Eye (tissue), 1 donor: Measurements from ENCODE around the gene GATA5.

Experiments used
- DNase-seq: peaks from one replicate; pipeline ENCODE4 v3.0.0-alpha.2; 2015

GATA5 gene

DNA sequence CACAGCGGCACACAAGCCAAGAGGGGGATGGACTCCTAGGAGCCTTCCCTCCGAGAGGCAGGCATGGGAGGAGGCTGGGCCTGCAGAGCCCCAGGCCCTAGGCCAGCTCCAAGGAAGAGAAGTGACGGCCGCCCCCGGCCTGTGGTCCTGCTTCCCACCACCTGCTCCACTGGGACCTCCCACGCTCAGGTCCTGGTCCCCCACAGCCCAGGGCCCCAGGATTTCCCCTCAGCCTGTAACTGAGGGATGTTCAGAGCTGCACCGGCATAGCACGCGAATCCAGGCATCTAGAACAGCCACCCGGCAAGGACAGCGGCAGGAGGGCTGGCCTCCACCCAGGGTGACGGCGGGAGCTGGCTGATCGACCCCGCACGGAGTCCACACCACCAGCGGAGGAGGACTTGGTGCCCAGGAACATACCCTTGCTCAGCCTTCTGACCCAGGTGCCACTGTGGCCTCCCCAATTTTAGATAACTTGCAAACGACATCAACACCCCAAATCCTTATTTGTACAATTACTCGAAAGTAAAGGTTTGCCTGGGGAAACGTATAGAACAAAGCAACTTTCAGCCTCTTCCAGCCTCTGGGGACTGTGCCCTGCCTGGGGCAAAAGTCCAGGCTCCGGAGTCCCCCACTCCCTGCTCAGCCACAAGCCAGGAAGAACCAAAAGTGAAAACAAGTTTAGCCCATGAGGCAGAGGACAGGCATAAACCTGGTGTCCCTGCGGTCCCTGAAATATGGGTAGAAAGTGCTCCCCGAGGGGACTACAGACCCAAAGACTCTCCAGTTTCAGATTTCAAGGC is 3.5 kb downstream of the GATA5 start:
- DNase-seq, result no peak

DNA sequence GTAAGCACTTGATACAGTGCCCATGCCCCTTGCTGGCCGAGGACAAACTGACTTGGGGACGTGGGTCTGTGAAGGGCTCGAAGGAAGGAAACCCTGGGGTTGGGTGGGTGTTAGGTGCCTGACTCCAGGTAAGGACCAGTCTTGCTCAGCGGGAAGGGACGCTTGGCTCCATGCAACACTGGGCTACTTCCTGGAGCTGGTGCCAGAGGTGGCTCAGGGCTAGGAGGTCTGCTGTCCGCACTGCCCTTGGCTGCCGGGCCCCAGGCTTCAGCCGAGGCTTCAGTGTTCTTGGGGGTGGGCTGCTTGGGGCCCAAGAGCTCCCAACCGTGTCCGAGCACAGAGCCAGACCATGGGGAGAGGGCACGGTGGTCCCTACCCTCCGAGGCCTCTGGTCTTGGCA is 5.3 kb downstream of the GATA5 start:
- DNase-seq, result no peak

GRCh38 chr20:62470001-62470400 is 5.8 kb downstream of the GATA5 start:
- no peak for DNase-seq

DNA sequence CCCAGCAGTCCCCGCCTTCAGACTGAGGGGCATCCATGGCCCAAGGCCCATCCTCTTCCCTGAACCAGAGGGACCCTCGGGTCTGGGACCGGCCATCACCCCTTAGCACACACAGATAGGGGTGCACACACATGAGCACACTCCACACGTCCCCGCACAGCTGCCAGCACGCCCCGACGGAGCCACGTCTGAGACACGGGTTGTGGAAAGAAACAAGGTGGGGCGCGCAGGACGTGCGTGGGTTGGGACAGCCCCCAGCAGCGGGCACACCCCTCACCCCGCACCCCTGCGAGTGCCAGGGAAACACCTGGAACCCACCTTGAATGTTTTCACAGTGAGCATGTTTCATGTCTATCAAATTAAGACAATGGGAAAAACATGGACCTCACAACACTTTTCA is 6.4 kb downstream of the GATA5 start:
- DNase-seq, result no peak

GRCh38 chr20:62466806-62467537 is 8.8 kb downstream of the GATA5 start:
- no peak for DNase-seq

DNA sequence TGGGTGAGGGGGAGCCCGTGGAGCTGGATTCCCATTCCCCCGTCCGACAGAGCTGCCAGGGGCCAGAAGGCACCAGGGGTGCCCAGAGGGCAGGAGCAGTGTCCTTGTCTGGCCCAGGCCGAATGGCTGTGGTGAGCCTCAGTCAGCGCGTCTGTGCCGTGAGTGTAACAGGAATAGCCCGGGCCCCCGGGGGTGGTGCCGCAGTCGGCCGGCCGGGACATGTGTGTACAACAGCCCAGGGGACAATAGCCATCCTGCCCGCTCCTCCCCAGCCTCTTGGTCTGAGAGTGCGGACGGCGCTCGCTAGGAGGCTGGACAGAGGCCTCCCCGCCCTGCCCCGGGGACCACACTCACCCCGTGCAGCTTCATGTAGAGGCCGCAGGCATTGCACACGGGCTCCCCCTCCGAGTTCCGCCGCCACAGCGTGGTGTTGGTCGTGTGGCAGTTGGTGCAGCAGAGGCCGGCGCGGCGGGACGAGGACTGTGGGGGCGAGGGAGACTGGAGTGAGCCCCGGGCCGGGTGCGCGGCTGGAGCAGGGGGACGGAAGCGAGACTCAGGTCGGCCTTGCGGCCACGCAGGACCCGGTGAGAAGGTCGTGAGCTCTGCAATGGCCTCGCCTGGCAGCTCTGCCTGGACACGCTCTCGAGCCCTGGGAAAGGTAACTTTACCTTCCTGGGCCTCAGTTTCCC is 9.6 kb downstream of the GATA5 start:
- DNase-seq, result no peak

DNA sequence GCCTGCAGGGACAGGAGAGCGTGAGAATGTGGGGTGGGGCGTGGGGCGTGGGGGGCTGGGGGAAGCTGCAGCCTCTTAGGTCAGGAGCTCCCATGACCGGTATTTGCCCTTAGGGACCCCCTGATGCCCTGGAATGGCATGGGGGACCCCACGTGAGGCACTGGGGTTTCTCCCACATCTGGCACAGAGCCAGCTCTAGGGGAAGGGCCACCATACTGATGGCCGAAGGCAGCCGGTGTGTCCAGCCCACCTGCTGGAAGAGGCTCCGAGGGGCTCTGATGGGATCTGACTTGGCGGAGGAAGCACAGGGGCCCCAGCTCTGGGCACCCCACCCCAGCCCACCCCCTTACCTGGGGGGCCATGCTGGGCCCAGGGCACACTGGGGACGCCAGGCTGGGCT is 10.8 kb downstream of the GATA5 start:
- no peak for DNase-seq

DNA sequence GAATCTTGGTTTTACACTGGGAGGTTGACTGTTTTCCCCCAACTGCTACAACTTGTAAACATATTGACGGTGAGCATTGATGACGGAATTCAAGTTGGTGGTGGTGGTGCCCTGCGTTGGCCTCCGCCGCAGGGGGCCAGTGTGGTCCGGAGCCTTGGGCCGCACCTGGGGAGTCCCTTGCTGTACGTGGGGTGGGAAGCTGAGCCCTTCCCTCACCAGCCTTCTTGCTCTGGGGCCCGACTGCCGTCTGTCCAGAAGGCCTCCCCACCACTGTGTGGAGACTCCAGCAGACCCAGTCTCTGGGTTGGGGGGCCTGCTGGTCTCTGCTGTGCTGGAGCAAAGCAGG is 11.4 kb downstream of the GATA5 start:
- no peak for DNase-seq

- DNase-seq, result no peak
Observed at GRCh38 chr20:62463651-62464424, 12.0 kb downstream of the GATA5 start.

DNA sequence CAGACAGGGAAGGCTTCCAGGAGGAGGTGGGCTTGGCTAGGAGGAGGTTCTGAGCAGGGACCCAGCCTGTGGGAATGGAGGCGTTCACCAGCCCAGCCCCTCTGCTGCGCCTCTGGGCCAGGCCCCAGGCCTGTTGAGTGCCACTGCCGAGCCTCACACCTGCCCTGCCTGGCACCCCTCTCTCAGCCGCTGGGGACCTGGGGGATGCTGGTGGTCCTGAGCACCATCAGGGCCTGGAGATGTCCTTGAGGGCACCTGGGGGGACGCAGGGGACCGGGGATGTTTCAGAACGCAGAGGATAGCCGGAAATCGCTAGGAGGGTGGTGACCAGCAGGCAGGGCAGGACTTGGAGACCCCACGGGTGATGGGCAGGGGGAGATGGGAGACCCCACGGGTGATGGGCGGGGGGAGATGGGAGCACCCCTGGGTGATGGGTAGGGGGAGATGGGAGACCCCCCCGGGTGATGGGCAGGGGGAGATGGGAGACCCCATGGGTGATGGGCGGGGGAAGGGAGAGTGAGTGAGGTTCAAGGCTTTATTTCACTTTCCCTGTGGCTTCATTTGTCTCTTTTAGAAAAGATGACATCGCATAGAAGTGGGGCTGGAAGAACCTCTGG is 12.7 kb downstream of the GATA5 start:
- DNase-seq, result no peak

DNA sequence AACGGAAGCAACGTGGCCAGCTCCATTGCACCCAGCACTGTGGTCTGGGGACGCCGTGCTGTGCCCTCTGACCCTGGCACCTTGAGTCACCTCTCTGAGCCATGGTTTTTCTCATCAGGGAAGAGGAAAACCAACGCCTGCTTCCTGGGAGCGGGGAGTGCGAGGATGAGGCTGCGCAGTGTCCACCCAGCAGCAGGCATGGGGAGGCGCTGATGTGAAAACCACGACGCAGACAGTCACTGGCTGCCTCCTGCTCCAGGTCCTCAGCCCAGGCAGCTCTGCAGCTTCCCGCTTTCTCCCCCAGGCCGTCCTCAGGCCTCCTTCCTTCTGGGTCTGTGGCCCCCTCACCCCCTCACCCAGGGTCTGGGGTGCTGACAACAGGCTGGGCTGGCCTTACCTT is 14.0 kb downstream of the GATA5 start:
- DNase-seq, result no peak

GRCh38 chr20:62461157-62461556 is 14.6 kb downstream of the GATA5 start:
- peak; percentile 69 for DNase-seq

- DNase-seq, result no peak
Observed at GRCh38 chr20:62460678-62461077, 15.1 kb downstream of the GATA5 start.

DNA sequence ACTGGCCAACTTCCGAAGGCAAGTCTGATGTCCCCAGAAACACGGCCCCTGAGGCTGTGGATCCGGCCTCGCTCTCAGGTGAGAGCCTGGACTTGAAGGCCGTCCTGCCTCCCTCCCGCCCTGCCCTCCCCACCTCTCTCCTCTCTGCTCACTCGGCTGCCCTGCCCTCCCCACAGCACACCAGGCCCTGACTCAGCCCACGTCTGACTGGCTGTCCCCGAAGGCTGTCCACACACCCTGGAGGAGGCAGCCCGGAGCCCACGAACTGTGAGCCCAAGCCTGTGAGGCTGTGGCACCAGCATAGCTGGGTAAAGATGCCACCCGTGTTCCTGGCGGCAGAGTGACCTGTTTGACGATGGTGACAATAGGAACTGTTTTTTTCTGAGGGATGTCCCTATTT is 16.3 kb downstream of the GATA5 start:
- no peak for DNase-seq

DNA sequence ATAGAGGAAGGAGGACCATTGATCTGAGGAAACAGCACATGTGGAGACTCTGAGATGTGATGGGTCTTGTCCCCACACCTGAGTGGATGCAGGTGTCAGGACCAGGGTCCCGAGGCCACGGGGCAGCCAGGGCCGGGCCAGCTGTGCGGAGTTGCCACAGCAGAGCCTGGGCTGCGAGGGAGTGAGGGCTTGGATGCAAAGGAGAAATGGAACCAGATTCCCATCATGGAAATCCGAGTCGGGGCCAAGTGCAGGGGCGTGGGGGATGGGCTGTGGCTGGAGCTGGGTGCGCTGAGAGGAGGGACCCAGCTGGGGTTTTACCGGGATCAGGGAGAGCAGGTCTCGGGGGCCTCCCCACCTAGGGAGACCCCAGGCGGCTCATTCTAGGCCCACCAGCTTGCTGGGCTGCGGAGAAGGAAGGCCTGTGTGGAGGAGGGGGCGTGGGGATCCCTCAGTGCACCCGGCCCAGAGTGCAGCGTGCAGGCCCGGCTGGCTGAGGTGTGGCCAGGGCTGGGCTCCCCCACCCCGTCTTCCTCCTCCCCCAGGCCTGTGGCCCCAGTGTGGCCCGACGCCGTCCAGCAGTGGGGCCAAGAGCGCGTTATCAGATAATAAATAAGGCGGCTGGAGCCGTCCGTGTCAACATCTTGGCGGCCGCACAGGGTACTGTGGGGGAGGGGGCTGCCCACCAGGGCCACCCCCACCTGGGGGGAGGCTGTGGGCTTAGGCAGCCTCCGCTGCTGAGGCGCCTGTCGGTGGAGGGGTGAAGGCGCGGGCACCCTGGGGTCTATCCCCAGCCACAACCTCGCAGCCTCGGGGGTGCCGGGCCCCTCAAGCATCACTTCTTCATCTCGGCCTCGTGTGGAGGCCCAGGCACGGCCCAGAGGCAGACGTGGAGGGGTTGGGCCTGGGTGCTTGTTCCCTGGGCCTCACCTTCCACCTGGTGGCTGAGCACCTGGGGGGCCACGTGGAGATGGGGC is 17.2 kb downstream of the GATA5 start:
- DNase-seq, result no peak

- no peak for DNase-seq
Observed at GRCh38 chr20:62457831-62458230, 18.0 kb downstream of the GATA5 start.

- no peak for DNase-seq
Observed at GRCh38 chr20:62457098-62457497, 18.7 kb downstream of the GATA5 start.

DNA sequence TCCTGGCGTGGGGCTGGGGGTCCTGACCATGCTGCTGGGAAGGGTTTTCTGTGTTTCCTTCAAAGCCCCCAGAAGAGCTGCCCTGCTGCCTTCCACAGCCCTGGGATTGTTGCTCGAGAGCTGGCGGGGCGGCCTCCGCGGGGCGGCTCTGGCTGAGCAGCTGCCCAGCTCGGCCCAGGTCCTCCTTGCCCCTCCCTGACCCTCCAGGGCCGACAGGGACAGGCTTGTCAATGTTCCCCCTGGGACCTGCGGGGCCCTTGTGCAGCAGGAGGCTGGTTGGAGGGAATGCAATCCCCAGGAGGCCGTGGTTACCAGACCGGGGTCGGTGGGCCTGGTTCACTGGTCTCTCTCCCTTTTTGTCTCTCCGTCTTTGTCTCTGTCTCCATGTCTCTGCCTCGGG is 19.9 kb downstream of the GATA5 start:
- no peak for DNase-seq

GRCh38 chr20:62454904-62455636 is 20.7 kb downstream of the GATA5 start:
- DNase-seq, result peak; percentile 53

DNA sequence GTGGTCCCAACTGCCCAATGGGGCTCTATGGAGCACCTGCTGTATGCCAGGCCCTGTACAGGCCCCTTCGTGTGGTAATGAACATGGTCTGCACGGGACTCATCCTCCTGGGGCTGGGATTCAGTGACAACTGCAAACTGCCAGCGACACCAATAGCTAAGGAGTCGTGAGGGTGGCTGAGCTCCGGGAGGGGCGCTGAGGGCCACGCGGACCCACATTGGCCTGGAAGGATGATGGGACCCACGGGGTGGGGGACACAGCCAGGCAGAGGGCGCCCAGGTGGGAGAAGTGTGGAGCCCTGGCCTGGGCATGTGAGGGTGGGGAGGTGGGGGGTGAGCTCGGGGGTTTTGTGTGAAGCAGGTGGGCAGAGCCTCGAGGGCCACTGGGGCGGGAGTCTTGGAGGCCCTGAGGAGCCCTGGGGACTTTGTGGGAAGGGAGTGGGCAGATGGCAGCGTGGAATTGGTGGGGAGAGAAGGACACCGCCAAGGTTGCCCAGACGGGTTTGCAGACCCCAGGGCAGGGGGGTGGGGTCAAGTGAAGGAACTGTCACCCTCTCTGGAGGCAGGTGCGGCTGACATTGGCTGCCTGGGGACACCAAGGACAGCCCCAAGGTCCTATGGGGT is 22.5 kb downstream of the GATA5 start:
- no peak for DNase-seq
